CD4-positive, alpha-beta T cell treated with Interleukin-6 for 4 hours (primary cell): ENCODE data around the gene SHH.
"Not testable (repeated sequence)": the region's sequence is repeated elsewhere in the genome, so short reads cannot be mapped to it uniquely, and the experiment has no call there.

Experiments
- DNase-seq: peaks from one replicate; pipeline ENCODE4 v3.0.0-alpha.2; 2020; ENCODE audit warnings: mixed read lengths

SHH gene

GRCh38 chr7:155842496-155843265 lies 30.4 kb upstream of the SHH start:
- no peak for DNase-seq

DNA sequence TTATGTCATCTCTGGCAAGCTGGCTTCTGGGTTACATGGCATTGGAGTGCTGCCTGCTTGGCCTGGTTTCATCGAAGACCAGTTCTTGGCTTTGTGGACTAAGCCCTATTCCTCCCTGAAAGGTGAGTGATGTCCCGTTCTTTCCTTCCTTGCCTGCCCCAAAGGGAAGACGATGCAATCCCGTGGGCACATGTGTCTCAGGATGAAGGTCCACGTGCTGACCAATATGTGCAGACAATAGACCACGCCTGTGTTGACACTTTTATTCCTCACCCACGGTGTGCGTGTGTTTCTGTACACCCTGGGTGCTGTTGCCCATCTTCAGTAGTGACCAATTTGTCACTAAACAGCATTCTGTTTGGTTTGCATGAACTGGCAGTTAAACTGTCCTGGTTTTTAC lies 28.6 kb upstream of the SHH start:
- DNase-seq = no peak

DNA sequence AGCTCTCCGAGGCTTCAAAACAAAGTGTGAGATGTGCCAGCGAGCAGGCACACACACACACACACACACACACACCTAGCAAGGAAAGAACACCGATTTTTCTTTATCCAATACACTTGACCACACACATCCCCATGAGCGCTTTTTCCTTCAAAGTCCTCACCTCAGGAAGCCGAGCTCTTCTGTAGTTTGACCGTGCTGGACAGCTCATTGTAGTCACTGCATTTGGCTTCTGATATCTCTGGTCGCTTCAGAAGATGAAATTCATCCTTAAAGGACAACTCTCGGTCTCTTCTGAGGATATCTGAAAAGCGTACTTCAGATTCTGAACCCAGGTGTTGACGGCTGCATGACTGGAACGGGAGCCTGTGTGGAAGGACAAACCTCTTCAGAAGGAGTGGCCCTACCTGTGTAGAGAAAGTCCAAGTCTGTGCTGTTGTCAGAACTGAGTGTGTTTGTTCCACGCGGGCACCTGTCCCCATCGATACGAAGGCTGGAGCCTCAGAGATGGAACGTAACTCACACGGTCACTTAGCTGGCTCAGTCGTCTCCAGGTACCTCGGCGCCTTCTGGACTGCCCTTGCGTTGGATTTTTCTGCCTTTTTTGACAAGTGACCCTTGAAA lies 28.1 kb upstream of the SHH start:
- DNase-seq = no peak

- no peak for DNase-seq
These were observed 27.2 kb upstream of the SHH start for GRCh38 chr7:155839461-155839860.

DNA sequence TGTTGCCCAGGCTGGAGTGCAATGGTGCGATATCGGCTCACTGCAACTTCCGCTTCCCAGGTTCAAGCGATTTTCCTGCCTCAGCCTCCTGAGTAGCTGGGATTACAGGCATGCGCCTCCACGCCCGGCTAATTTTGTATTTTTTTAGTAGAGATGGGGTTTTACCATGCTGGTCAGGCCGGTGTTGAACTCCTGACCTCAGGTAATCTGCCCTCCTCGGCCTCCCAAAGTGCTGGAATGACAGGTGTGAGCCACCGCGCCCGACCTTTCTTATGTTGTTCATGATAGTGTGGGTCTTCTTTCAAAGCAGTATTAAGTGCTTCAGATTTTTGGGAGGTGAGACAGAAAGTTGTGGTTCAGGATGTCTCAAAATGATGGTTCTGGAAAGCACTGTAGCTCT lies 26.0 kb upstream of the SHH start:
- not testable (repeated sequence) for DNase-seq

DNA sequence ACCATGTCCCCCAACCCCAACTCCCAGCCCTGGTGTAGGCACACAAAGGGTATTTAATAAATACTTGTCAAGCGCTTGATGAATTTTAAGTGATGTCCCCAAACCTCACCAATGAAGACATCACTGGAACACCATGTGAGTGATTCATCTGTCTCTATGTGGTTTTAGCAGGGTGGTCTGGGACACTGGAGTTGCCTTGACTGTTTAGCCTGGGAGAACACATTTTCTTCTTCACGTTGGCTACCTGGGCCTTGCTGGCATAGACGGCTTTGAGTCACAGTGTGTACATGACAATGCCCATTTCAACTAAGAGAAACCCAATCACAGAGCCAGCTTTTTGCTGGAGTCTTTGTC lies 24.8 kb upstream of the SHH start:
- DNase-seq = no peak

- no peak for DNase-seq
These were observed 24.2 kb upstream of the SHH start for GRCh38 chr7:155836216-155837125.

- no peak for DNase-seq
These were observed 23.4 kb upstream of the SHH start for GRCh38 chr7:155835446-155836215.

DNA sequence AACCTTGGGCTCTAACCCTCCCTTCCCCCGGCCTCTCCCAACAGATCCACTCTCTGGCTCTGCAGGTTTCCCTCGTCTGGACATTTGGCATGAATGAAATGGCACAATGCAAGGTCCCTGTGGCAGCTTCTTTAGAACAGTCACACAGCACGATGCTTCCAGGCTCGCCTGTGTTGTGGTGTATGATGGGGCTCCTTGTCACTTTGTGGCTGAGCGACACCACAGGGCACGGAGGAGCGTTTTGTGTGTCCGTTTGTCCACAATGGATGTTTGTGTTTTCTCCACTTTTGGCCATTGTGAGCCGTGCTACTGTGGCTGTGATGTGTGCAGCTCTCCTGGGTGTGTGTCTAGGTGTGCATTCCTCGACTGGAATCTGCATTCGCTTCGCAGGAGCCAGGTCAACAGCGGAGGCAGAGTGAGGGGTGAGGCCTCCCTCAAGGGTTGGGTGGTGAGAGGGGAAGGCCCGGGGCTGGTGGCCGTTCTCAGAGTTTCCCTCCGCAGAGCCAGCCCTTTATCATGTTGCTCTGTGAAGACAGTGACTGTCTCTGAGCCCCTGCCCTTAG lies 22.3 kb upstream of the SHH start:
- DNase-seq = no peak

- DNase-seq = no peak
These were observed 21.4 kb upstream of the SHH start for GRCh38 chr7:155833651-155834050.

- no peak for DNase-seq
These were observed 20.3 kb upstream of the SHH start for GRCh38 chr7:155832581-155832981.

- no peak for DNase-seq
These were observed 19.7 kb upstream of the SHH start for GRCh38 chr7:155831807-155832524.

- DNase-seq = no peak
These were observed 18.9 kb upstream of the SHH start for GRCh38 chr7:155830961-155831806.

DNA sequence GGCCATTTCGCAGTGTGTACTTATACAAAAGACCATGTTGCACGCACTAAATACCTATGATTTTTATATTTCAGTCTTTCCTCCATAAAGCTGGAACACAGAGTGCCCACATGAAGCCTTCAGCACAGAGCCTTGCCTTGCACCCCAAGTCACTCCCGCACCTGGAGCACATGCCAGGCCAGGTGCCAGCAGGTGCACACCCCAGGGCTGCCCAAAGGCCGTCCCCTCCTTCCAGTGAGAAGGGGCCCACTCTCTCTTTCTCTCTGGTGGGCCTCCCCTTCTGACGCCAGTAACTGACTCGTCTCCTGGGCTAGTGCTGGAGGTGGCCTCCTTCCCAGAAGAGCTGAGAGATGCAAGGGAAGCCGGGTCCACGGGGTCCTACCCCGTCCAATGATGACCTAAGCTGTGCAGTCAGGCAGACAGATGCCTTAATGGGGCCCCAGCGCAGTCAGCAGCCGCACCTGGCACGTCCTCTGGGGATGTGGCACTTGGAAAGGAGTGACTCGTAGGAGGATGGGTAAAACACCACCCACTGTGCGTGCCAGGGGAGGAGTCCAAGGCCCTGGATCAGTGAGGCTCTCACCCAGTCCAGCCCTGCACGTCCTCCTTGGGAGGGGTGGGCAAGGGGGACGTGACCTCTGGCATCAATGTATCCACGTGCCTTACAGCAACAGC lies 17.7 kb upstream of the SHH start:
- DNase-seq = no peak

DNA sequence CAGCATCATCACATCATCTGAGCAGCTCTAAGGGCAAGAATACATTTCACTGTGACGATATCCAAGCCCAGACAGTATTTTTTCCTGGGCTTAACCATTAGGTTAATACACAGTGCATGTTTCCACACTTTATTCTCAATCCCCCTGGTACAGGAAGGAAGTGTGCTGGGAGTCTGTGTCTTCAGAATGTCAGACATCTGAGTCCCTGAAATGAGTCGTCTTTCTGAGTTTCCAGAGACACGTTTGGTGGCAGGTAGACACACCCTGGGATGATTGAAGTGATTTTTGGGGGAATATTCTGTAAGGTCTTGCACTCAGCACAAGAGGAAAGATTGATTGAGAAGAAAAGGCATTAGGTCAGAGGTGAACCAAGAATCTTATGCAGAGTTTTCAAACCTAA lies 13.1 kb upstream of the SHH start:
- no peak for DNase-seq

- DNase-seq = no peak
These were observed 12.1 kb upstream of the SHH start for GRCh38 chr7:155824227-155824886.

- no peak for DNase-seq
These were observed 9.6 kb upstream of the SHH start for GRCh38 chr7:155821851-155822250.

- no peak for DNase-seq
These were observed 8.5 kb upstream of the SHH start for GRCh38 chr7:155820788-155821187.

- DNase-seq = no peak
These were observed 8.0 kb upstream of the SHH start for GRCh38 chr7:155820246-155820645.

GRCh38 chr7:155819186-155819585 lies 6.9 kb upstream of the SHH start:
- DNase-seq = no peak
